Pons (tissue), 1 donor: ENCODE measurements around the gene PSORS1C1.
"Not testable (repeated sequence)": the region's sequence is repeated elsewhere in the genome, so short reads cannot be mapped to it uniquely, and the experiment has no call there.

ENCODE experiments used
- DNase-seq: peaks from one replicate; pipeline ENCODE4 v3.0.0-alpha.2; 2016; ENCODE audit warnings: low spot score

The PSORS1C1 gene, protein sequence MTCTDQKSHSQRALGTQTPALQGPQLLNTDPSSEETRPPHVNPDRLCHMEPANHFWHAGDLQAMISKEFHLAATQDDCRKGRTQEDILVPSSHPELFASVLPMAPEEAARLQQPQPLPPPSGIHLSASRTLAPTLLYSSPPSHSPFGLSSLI

DNA sequence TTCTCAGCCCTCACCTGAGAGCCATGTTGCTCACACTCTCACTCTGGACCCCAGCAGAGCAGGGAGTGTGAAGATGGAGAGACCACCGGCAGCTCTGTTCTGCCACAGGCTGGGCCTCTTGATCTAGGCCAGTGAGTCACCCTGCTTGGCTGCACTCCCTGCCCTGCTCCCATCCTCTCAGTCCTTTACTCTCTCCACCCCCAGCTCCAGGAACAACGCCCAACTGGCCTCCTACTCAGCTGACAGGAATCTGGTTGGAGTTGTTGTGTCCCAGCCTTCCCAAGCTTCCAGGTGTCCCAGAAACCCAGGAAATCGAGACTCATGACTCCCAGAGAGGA is at the start of gene PSORS1C1:
PSORS1C1 (plus strand) TSS at position 260 of the 338 bp plus-strand sequence. CDS start 14,833 bp downstream, outside the sequence.
- DNase-seq, result peak; percentile 53

DNA sequence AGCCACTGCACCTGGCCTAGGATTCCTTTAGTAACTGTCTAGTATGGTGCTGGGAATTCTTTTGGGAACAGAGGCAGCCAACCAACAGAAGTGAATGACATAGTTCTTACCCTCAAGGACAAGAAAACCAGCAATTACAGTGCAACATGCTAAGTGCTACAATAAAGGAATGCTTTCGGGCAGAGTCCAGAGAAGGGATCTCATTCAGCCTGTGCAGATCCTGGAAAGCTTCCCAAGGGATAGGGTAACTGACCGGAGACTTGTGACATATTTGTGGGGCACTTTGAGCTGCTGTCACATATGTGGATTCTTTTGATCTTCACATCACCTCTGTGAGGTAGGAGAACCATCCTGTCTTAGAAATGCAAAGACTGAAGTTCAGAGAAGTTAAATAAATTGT is 49.0 kb upstream of the PSORS1C1 start:
- no peak for DNase-seq

DNA sequence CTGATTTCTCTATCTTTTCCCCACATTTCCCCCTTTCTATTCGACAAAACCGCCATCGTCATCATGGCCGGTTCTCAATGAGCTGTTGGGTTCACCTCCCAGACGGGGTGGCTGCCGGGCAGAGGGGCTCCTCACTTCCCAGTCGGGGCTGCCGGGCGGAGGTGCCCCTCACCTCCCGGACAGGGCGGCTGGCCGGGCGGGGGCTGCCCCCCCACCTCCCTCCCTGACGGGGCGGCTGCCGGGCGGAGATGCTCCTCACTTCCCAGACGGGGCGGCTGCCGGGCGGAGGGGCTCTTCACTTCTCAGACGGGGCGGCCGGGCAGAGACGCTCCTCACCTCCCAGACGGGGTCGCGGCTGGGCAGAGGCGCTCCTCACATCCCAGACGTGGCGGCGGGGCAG is 47.6 kb upstream of the PSORS1C1 start:
- not testable (repeated sequence) for DNase-seq

DNA sequence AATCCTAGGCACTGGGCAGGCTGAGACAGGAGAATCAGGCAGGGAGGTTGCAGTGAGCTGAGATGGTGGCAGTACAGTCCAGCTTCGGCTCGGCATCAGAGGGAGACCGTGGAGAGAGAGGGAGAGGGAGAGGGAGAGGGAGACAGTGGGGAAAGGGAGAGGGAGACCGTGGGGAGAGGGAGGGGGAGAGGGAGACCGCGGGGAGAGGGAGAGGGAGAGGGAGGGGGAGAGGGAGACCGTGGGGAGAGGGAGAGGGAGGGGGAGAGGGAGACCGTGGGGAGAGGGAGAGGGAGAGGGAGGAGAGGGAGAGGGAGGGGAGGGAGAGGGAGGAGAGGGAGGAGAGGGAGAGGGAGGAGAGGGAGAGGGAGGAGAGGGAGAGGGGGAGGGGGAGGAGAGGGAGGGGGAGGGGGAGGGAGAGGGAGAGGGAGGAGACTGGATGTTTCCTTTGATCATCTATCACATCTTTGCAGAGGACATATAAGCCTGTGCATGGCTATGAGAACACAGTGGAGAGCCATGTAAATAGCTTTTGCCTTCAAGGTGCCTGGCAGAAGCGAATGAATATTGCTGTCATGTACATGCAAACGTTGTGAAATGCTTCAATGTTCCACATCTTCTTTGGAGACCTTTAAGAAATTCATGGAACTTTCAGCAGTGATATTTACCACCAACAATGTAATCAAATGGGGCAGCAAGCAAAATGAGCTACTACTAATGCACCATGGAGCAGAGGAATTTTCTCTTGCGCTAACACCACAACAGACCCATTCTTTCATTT is 46.5 kb upstream of the PSORS1C1 start:
- not testable (repeated sequence) for DNase-seq

DNA sequence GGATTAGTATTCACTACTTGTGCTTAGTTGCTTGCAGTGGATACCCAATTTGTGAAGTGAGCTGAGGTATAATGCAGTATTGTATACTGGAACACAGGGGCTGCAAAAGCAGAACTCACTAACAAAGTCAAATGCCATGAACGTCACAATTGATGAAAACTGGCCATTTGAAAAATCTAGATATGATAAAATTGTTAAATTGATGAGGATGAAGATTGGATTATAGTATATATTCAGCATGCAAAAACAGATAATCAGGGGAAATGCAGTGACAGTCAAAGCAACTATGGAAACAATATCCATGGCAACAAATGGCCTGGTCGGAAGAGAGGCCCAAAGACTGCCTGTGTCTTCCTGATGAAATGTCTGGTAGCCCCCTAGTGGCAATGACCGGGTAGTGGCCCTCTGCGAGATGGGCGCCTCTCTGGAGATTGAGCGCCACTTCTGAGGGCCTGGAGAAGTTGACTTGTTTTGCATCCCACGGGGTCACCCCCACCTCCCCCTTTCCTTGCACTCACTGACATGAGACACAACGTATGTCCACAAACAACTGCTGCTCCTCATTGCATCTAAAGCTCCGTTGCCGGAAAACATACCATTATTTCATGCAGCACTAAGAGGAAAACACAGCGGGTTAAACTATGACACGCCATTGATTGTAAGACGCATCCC is 45.8 kb upstream of the PSORS1C1 start:
- peak; percentile 98 for DNase-seq

DNA sequence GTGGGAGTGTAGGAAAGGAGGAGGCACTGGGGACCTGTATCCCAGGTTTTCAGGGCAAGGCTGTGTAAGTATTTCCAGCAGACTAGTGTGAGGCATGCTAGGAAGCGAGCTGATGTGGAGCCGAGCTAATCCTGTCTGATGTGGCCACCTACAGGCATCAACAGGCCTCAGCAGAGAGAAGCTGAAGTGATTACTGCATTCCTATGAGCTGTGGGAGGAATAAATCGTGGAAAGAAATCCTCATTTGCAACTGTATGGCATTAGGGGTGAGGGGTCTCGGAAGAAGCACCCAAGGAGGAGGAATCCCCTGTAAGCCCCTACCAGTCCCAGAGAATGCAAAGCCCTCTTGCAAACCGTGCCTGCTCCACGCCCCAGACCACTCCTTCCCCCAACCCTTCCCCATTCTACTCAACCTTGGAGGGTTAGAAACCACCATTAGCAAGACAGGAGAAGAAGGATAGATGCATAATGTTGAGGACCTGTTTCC is 43.8 kb upstream of the PSORS1C1 start:
- peak; percentile 94 for DNase-seq

DNA sequence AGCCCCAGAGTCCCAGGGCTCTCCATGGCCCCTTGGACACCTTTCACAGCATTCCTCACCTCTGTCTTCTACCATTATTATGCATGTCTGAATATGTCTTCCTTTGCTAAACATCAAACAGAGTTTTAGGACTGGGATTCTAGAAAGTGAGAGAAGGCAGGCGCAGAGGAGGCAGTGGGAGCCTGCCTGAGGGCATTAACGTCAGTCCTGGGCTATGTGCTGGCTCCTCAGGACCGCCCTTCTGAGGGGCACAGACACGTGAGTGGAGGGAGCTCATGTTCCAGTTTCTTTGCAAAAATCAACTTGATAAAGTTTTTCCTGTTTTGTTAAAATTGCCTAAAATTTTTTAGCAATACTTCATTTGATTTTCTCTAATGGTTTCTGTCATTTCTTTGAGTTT is 40.2 kb upstream of the PSORS1C1 start:
- DNase-seq, result no peak

DNA sequence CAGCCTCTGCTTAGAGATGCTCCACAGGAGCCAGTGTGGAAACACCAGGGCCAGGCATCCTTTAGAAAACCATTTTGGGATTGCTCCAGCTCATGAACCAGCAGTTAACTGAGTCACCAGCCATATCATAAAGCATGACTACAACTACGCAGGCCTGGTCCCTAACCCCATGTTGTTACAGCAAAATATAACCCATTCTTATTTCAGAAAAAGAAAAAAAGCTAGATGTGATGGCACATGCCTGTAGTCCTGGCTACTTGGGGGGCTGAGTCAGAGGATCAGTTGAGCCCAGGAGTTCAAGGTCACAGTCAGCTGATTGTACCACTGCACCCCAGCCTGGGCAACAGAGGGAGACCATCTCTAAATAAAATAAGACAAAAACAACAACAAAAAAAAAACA is 39.1 kb upstream of the PSORS1C1 start:
- no peak for DNase-seq

DNA sequence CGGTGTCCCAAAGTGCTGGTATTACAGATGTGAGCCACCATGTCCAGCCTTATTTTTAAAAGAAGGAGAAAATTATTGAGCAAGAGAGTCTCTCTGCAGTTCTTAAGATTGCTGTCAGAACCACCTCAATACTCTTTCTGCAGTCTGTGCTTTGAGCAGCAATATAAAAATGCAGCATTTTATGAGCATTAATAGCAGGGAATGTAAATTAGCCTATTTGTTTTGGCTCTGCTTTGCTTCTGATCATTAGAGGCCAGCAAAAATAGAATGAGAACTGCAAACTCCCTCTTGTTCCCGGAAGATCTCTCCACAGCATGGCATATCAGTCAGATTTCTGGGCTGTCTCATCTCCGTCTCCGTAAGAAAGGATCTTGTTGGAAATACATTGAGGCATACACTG is 38.0 kb upstream of the PSORS1C1 start:
- no peak for DNase-seq

DNA sequence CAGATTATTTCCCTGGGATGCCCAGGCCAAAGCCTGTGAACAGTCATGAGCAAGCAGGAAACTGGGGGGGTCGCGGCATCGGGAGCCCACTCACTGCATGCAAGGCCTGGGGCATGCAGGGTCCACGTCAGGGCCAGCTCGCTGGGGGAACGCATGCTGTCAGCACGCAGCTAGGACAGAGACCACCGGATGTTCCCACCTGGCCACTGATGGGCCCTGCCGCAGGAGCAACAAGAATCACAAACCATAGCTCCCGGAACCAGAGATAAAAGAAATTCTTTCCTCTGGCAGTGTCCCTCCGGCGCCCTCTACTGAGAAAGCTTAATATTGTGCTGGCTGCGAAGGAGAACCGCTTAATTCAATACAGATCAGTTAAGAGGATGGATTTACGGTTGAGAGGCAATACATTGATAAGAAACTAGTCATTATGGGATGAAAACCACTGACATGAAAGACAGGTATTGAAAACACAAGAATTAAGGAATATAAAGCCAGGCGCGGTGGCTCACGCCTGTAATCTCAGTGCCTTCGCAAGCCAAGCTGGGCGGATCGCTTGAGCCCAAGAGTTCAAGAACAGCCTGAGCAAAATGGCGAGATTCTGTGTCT is 34.8 kb upstream of the PSORS1C1 start:
- DNase-seq, result peak; percentile 85

DNA sequence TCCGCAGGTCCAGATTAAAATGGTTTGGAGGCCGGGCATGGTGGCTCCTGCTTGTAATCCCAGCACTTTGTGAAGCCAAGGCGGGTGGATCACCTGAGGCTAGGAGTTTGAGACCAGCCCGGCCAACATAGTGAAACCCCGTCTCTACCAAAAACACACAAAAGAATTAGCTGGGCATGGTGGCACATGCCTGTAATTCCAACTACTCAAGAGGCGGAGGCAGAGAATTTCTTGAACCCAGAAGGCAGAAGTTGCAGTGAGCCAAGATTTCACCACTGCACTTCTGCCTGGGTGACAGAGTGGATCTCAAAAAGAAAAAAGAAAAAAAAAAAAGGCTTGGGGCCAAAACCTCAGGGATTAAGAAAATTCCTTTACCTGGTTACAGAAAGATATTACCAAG is 32.7 kb upstream of the PSORS1C1 start:
- no peak for DNase-seq

DNA sequence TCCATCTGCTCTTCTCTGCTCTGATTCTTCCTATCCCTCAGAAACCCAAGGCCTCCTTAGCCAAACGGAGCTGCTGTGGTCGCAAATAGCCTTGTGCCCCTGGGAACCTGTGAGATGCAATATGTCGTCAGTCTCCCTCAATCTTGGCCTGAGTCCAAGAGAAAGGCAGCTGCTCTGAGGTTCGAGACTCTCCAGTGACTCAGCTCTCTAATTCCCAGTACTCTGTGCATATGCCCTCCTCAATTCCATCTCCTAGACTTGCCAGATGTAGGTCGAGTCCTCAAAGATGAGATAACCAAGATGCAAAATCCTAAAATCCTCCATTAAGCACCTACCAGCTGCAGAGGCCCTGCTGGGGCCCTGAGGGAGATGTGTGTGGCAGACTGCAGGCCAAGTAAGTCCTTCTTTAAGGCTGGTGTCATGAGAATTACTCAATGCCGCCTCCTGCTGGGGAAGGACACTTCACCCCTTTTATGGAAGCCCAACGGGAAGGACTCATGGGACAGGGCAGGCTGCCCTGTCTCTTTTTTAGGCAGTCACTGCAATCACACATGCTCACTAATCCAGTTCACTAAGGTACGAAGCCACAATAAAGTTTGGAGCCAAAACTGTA is 30.8 kb upstream of the PSORS1C1 start:
- no peak for DNase-seq

DNA sequence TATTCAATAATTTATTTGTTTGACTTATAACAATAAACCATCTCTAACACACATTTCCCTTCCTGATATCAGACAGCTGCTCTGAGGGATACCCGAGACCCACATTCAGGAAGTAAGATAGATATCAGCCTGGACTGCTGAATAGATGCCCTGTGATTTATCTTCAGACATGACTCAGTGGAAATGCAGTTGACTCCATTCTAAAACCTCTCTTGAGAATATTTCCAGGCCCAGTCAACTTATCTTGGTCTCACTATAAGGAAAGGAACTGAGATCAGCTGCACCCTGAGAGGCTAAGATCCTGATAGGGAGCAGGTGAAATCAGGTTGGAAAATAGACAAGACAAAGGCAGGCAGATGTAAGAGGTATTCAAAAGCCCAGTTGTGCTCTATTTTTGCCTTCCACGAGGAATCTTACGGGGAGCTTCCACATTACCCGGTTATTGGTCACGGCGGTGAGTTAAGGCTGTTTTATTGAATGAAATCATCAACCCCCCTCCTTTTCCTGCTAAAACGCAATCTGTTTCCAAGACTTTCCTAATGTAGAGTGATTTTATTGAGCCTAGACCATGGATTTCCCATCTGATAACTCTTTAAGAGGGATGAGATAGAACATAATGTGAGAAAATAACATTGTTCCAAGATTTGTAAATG is 27.7 kb upstream of the PSORS1C1 start:
- no peak for DNase-seq

DNA sequence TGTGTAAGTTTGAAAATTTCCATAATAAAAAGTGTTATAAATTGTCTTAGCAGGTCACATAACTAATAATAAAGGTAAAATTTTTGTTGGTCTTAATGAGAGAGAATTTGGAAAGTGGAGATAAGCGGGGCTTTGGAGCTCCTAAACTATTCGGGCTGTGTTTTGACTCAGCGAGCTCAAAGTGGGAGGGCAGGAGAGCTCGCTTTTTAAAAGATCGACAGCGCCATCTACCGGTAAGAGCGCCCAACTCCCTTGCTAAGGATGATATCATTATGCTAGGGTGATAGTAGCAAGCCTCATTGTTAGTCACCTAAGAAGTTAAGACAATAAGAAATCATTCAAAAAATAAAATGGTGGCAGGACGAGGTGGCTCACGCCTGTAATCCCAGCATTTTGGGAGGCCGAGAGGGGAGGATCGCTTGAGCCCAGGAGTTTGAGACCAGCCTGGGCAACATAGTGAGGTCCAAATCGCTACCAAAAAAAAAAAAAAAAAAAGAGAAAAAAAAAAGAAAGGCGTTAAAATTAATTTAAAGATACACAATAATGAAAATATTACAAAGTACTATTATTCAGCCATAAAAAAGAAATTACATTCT is 27.0 kb upstream of the PSORS1C1 start:
- peak; percentile 92 for DNase-seq

DNA sequence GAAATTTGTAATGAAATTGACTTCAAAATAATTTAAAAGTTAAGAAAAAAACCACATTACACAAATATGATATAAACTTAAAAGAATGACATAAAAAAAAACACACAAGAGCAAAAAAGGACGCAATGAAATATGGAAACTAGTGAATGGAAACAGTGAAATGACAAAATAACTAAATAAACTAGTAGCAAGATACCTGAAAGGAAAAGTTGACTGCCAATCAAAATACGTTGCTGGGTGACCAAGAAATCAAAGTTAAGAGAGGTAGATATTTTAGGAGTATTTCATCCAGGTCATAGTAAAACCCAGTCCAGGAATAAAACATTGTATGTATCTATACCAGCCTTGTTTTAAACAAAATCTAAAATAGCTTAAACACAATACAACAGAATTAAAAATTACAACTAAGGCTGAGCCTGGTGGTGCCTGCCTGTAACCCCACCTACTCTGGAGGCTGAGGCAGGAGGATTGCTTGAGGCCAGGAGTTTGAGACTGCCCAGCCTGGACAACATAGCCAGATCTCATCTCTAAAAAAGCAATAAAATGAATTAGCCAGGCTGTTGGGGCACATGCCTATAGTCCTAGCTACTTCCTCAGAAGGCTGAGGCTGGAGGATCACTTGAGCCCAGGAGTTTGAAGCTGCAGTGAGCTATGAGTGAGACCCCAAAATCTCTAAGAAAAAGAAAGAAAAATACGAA is 24.2 kb upstream of the PSORS1C1 start:
- no peak for DNase-seq

DNA sequence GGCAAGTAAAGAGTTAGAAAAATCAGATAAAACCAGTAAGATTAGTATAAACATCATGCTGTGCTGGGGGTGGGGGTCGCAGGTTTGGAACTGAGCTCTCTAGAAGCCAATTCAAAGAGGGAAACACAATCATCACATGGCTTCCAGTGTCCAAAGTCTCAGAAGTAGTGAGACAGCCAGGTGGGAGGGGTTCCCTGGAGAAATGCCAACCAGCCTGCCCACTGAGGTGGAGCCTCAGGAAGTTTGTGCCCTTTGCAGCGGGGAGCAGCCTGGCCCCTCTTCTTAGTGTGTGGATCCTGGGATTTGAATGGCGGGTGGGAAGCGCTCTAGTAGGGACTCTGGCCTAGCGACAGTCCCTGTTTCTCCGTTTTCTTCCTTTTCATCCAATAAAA is 23.6 kb upstream of the PSORS1C1 start:
- DNase-seq, result no peak

DNA sequence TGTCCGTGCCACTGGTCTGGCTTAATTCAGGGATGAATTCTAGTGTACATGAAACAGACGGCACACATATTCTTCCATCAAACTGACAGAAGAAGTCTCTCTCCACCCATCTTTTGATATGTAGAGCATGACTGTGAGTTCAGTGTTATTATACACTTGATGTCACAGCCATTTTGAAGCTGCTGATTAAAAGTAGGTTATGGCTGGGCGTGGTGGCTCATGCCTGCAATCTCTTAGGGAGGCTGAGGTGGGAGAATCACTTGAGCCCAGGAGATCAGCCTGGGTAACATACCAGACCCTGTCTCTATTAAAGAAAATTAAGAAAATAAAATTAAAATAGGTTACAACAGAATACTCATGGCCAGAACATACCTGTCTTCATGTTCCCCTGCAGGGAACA is 22.9 kb upstream of the PSORS1C1 start:
- DNase-seq, result no peak

DNA sequence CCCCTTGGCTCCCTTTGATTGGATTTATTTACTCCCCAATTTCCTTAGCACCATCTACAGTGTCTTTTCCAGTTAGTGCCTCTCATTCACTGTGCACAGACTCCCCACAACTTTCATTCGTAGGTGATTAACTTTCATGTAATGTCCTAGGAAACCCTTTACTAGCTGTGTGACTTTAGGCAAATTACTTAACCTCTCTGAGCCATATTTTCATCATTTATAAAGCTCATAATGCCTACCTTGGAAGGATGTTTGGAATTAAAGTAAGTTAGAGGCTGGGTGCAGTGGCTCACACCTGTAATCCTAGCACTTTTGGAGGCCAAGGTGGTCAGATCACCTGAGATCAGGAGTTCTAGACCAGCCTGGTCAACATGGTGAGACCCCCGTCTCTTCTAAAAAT is 22.4 kb upstream of the PSORS1C1 start:
- DNase-seq, result no peak

DNA sequence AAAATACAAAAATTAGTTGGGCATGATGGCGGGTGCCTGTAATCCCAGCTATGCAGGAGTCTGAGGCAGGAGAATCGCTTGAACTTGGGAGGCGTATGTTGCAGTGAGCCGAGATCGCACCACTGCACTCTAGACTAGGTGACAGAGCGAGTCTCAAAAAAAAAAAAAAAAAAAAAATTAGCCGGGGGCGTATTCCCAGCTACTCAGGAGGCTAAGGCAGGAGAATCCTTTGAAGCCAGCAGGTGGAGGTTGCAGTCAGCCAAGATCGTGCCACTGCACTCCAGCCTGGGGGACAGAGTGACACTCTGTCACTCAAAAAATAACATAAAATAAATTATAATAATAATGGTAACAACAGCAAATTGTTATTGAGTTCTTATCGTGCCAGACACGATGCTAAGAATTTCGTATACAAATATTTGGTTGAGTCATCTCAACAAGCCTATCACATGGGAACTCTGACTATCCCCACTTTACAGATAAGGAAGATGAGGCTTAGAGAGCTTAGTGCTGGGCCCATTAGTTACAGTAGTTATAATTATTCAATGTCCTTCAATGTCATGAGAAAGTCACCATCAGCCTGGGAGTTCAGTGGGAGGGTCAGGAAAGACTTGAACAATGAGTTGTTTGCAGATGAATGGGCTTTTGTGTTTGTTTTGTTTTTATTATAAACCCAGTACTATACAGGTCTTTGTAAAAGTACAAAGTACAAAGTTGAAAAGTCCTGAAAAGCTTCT is 21.7 kb upstream of the PSORS1C1 start:
- DNase-seq, result peak; percentile 84

DNA sequence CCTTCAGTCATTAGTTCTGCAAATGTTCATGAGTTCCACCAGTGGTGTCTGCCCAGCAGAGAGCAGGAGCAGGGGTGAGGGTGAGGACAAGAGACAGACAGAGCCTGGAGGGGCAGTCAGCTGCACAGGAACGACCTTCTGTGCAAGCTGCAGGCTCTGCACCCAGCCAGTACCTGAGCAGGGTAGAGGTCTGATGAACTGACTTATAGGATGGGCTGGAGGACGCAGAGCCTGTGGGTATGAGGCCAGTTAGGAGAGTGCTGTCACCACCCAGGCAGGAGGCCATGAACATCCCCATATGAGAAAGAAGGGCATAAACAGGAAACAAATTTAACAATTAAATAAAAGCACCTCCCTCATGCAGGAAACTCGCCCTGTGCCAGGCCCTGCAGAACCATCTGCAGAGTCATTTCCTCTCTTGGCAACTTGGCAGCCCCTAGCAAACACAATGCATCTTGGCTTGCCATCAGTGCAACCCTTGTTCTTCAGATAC is 20.2 kb upstream of the PSORS1C1 start:
- DNase-seq, result peak; percentile 55
